BJ (cell line): ENCODE results near the gene DENND1A. TPM values are rescaled to one million over a fixed set of nuclear protein-coding genes. Genes with fewer than 3 reads are reported as not detected.

ENCODE experiments used
- CTCF ChIA-PET: fragments of 350-600 bp; formaldehyde crosslinking; extraction: SDS; loops from one replicate; lab custom pipeline; 2021; ENCODE audit warnings: antibody characterized with exemption, inconsistent platforms; lab: Yijun Ruan, JAX
- POLR2A ChIA-PET: fragments of 300-600 bp; sonication (Branson Sonifier 250); formaldehyde crosslinking; extraction: SDS; loops from one replicate; lab custom pipeline; 2021; ENCODE audit warnings: antibody characterized with exemption; lab: Charles Lee
- DNase-seq: peaks from one replicate; pipeline ENCODE4 v3.0.0-alpha.2; 2011; ENCODE audit warnings: low read depth
- H3K27me3 ChIP-seq: 2 replicates; pipeline ENCODE4 v1.6.0; 2011; ENCODE audit warnings: low read length; ENCODE audit not compliant: control insufficient read depth, insufficient read depth
- H3K36me3 ChIP-seq: 2 replicates; pipeline ENCODE4 v1.5.1; 2011; ENCODE audit warnings: low read length; ENCODE audit not compliant: control insufficient read depth, insufficient read depth
- H3K4me3 ChIP-seq: 2 replicates; pipeline ENCODE4 v1.5.1; 2011; ENCODE audit warnings: low read depth, mild to moderate bottlenecking, control low read depth, low read length
- polyA plus RNA-seq: library from polyadenylated mRNA; depleted of rRNA; stranded (reverse); fragments of >200 nt; gene quantifications from 2 replicates; pipeline ENCODE4 v1.2.3, GENCODE V29; 2011
- TF ChIP-seq, protein P1 (sequence below): IDR thresholded peaks from 2 replicates; pipeline ENCODE4 v1.5.1; 2011; ENCODE audit warnings: low read depth, mild to moderate bottlenecking, control low read depth, inconsistent platforms, low read length, moderate library complexity; ENCODE audit not compliant: insufficient read depth

The DENND1A gene
- polyA plus RNA-seq, 1 experiment = 24.0 TPM

DNA sequence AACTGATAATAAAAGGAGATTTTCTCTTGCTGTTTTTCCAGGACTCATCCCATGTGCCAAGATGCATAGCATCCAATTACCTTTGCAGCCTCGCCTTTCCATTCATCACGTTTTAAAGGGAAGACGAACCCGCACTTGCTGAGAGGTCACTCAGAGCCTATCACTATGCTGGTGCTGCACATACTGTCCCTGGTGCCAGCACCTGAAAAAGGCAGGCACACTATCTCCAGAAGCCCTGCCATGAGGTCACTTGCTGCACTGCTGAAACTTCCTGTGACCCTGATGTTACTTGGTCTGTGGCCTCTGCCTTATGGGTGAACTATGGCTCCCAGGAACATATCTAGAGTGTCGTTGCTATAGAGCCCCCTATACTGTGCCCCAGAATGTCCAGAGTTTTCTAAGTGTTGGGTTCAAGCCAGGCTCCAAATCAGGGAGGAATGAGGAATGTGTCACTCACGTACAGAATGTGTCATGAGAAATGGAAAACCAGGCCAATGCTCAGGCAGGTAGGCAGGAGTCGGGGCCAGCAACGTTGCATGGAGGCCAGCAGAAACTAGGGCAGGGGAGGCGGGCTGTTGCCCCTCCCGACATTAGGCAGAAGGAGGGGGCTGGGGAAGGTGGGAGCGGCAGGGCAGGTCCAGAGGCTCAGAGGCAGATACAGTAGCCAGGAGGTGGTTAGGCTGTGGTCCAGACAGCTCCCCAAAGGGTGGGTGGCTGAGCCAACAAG, 311.8 kb downstream of the DENND1A start:
- ChIA-PET CTCF (no interaction called here), POLR2A (no interaction called here)
- no peaks in the 10 kb centered on the region for H3K36me3 ChIP-seq
- DNase-seq = no peak
- TF ChIP-seq, protein P1, sequence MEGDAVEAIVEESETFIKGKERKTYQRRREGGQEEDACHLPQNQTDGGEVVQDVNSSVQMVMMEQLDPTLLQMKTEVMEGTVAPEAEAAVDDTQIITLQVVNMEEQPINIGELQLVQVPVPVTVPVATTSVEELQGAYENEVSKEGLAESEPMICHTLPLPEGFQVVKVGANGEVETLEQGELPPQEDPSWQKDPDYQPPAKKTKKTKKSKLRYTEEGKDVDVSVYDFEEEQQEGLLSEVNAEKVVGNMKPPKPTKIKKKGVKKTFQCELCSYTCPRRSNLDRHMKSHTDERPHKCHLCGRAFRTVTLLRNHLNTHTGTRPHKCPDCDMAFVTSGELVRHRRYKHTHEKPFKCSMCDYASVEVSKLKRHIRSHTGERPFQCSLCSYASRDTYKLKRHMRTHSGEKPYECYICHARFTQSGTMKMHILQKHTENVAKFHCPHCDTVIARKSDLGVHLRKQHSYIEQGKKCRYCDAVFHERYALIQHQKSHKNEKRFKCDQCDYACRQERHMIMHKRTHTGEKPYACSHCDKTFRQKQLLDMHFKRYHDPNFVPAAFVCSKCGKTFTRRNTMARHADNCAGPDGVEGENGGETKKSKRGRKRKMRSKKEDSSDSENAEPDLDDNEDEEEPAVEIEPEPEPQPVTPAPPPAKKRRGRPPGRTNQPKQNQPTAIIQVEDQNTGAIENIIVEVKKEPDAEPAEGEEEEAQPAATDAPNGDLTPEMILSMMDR = no peak
- no peaks in the 10 kb centered on the region for H3K27me3 ChIP-seq
- no peak overlapping the region for H3K4me3 ChIP-seq

DNA sequence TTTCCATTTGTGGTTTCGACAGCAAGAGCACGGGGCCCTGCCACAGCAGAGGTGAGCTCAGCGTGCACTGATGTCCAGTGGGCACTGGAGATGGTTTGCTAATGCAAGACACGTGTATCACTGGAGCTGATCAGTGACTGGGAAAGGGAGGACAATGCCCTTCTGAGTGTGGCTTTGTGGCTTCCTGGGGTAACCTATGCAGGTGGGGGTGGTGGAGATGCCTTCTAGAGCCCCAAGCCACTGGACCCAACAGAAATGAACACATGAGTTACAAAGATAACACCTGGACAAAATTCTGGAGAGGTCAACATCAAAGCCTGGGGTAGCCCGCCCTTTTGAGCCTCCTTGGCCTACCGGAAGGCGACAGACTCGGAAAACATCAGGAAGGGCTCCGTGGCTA, 312.6 kb downstream of the DENND1A start:
- ChIA-PET POLR2A (no interaction called here), CTCF (no interaction called here)
- no peaks in the 10 kb centered on the region for H3K27me3 ChIP-seq
- TF ChIP-seq, protein P1 = no peak
- no peaks in the 10 kb centered on the region for H3K36me3 ChIP-seq
- no peak for DNase-seq
- H3K4me3 ChIP-seq = no peak overlapping the region

DNA sequence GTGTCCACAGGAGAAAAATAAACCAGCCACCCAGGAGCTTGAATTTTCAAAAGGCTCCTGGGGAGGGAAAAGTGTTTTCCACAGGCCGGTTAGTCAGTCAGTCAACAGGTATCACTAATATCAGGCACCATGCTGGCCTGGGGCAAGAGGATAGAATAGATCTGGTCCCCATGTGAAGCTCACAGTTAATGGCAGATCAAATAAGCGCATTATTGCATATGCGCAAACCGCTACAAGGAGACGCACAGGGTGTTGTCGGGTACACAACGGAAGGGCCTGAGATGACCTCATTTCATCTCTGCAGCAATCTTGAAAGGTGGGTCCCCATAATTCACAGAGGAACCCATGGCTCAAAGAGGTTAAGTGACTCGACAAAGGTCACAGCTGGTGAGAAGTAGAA, 313.2 kb downstream of the DENND1A start:
- no peak for DNase-seq
- Histone ChIP-seq H3K36me3 (no peaks in the 10 kb centered on the region), H3K27me3 (no peaks in the 10 kb centered on the region), H3K4me3 (no peak overlapping the region)
- ChIA-PET CTCF (no interaction called here), POLR2A (no interaction called here)
- TF ChIP-seq, protein P1 = no peak

DNA sequence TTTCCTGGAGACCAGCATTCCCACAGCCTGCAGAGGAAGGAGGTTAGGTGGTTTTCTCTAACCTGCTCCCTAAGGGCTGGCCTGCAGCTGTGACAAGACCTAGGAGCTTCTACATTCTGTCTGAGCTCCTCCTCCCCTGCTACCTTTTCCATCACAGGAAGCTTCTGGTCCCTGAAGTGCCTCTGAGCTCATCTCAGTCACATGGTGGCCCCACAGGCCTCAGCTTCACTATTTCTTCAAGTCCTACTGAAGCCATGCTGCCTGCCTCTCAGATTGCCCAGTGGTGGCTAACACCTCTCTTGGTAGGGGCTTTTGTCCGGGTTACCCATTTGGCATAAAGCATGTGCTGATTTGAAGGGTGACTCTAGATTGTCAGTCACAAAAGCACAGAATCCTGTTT, 314.5 kb downstream of the DENND1A start:
- Histone ChIP-seq H3K36me3 (no peaks in the 10 kb centered on the region), H3K27me3 (no peaks in the 10 kb centered on the region), H3K4me3 (no peak overlapping the region)
- POLR2A ChIA-PET = no interaction called here
- CTCF ChIA-PET = interaction anchor here (1.2 to 1.4 kb wide), 2 partner anchors 22 to 426 kb away, joined by 3 to 5 read pairs; no protein-coding TSS in a partner anchor
- no peak for DNase-seq
- TF ChIP-seq, protein P1 = no peak

DNA sequence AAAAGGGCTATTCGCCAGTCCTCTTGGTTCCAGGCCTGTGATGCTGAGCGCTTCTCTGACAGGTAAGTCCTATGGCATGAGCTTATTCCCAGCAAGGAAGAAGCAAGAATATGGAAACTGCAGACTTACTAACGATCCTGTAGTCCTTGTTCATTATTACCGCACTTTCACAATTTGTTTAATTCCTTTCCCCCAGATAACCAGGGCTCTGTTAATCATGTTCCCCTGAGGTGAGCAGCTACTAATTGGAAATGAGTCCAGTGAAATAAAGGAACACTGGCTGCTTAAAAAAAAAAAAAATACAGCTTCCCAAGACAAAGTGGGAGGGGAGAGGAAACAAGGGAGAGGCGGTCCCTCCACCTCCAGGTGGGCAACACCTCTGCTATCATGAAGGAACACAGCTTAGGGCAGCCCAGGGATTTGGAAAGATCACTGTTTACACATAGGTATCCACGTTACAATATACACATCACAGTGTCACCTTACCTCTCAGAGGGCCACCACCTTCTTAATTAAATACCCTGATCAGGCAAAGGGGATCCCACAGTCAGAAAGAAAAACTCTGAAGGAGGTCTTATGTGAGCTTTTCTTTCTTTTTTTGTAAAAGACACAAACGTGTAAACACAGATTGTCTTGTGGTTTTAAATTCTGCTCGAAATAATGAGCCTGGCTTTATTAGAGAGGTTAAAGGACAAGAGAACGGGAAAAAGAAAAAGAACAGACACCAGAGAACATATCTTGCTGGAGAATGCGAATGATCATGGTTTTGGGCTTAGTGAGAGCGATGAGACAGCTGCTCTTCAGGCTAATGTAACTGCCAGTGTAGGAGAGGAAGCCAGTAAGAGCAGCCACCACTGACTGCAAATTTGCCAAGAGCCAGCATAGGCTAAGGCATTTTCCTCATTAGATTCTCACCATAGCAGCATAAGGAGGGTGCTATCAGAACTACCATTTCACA, 315.3 kb downstream of the DENND1A start:
- CTCF ChIA-PET = interaction anchor here (0.8 to 1.4 kb wide), 3 partner anchors 9 to 427 kb away, joined by 3 to 5 read pairs (median 3); no protein-coding TSS in a partner anchor

More for the DNA sequence above, 315.3 kb downstream of the DENND1A start:
- H3K4me3 ChIP-seq = no peak overlapping the region
- DNase-seq = no peak
- POLR2A ChIA-PET = no interaction called here
- TF ChIP-seq, protein P1 = no peak
- H3K36me3 ChIP-seq = no peaks in the 10 kb centered on the region
- H3K27me3 ChIP-seq = no peaks in the 10 kb centered on the region
